Skin of body (tissue), 1 donor: ENCODE data around the gene NFKBIZ. TPM values are rescaled to one million over a fixed set of nuclear protein-coding genes. Genes with fewer than 3 reads are reported as not detected.

Experiments used
- total RNA-seq: library from RNA; depleted of rRNA; stranded (reverse); fragments of >200 nt; gene quantifications from one replicate; pipeline ENCODE4 v1.2.3, GENCODE V29; 2014

NFKBIZ gene
- total RNA-seq, 1 donor from 2014 or later = 29.6 TPM

Other genes starting within 250 kb of the NFKBIZ start
- 32.7 TPM for gene ZBTB11, start 172.4 kb upstream of the NFKBIZ start, total RNA-seq
- gene RPL24, start 162.8 kb upstream of the NFKBIZ start, total RNA-seq = 2,268 TPM
- 15.9 TPM for gene CEP97, start 124.9 kb upstream of the NFKBIZ start, total RNA-seq
- gene NXPE3, start 70.3 kb upstream of the NFKBIZ start, total RNA-seq = 4.8 TPM